Thyroid gland (tissue), 4 donors: Measurements from ENCODE around the gene PARD3.

ENCODE experiments used
- CTCF ChIP-seq, 6 experiments: fragments of 200-600 bp in 3 of 6; fragments of 450-650 bp in 3 of 6; sonication (generic) in 3 of 6; IDR thresholded peaks; one replicate each; pipeline ENCODE4 v1.5.1; 2016 to 2019; ENCODE audit warnings: antibody characterized with exemption in 6 of 6, mild to moderate bottlenecking in 2 of 6, inconsistent platforms in 1 of 6, moderate library complexity in 1 of 6
- POLR2A ChIP-seq, 2 donors: fragments of 450-650 bp; IDR thresholded peaks; one replicate each; pipeline ENCODE4 v1.6.1; 2017; ENCODE audit warnings: antibody characterized with exemption in 2 of 2, mild to moderate bottlenecking in 2 of 2, moderate library complexity in 1 of 2

GRCh38 chr10:34486008-34486407 is 329.1 kb downstream of the PARD3 start:
- no peak for TF ChIP-seq CTCF (IDR thresholded peaks at IDR 0.05)
- no peak for TF ChIP-seq POLR2A (IDR thresholded peaks at IDR 0.05)
